ENCODE data around the gene APBB2.

APBB2 gene

DNA sequence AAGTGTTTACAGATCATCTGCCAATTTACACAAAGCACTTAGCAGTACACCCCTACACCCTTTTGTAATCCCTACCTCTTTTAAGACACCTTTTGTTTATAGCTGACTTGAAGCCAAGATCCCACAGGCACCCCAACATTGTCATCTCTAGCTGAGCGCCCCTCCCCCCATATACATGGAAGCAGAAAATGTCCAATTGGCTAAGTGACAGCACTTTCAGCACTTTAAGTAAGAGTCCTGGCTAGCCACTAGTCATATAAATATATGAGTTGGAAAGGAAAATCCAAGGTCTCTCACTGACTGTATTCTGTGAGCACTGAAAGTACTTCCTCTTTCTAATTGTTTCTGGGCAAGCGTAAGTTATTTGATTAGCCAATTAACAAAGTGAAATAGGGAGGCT, 356.4 kb downstream of the APBB2 start:
- in situ Hi-C loops (cut with MboI; ENCODE audit: low sequenced_read_pairs, unreplicated experiment): no loop called here
- TF ChIP-seq CTCF (IDR thresholded peaks at IDR 0.05; ENCODE audit: borderline replicate concordance, control extremely low read depth, extremely low read depth, insufficient read depth, missing control alignments): no peak
- DNase-seq (ENCODE audit: low spot score): no peak

DNA sequence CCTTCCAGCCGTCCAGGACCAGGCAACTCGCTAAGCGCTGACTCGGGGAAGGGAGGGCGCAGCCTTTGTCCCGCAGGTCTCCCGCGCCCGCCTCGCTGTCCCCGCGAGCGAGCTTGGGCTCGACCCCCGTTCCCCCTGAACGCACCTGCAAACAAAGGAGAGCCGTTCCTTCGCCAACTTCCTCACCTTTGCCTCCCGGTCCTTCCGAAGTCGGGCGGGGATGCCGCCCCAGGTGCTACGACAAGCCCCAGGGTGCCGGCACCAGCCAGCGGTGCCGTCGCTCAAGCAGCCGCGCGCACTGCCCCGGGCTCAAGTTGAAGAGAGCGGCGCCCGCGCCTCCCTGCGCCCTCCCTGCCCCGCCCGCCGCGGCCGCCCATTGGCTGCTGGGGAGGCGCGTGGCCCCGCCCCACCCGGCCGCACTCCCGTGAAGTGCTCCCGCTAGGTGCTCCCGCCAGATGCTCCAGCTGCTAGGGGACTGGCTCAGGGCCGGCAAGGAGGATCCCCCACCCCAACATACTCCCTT, 357.4 kb downstream of the APBB2 start:
- peak; percentile 85 for DNase-seq (ENCODE audit: low spot score)
- TF ChIP-seq CTCF (IDR thresholded peaks at IDR 0.05; ENCODE audit: borderline replicate concordance, control extremely low read depth, extremely low read depth, insufficient read depth, missing control alignments): no peak
- in situ Hi-C loops (cut with MboI; ENCODE audit: low sequenced_read_pairs, unreplicated experiment): no loop called here

DNA sequence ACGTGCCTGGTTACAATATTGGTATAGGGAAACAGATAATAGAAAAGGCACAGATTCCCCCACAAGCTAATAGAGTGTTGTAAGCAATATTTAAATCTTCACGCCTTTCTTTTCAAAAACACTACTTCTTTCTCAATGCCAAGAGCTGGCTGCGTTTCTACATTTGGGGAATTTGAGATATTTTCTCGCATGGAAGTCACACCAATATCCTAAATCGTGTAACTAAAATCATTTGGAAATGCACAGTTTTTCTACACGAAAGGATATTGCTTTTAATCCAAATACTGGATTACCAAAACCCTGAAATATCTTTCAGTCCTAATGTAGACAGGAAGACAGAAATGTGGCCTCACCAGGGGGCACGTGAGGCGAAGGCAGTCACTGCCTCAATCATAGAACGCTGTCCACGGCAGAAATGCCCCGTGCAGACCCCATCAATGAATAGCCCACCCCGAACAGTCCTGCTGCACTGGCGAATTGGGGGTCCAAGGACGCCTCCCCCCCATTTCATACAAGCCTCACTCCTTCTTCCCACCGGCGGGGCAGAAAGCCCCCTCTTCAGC, 358.0 kb downstream of the APBB2 start:
- DNase-seq (ENCODE audit: low spot score): no peak
- in situ Hi-C loops (cut with MboI; ENCODE audit: low sequenced_read_pairs, unreplicated experiment): no loop called here
- TF ChIP-seq CTCF (IDR thresholded peaks at IDR 0.05; ENCODE audit: borderline replicate concordance, control extremely low read depth, extremely low read depth, insufficient read depth, missing control alignments): no peak

DNA sequence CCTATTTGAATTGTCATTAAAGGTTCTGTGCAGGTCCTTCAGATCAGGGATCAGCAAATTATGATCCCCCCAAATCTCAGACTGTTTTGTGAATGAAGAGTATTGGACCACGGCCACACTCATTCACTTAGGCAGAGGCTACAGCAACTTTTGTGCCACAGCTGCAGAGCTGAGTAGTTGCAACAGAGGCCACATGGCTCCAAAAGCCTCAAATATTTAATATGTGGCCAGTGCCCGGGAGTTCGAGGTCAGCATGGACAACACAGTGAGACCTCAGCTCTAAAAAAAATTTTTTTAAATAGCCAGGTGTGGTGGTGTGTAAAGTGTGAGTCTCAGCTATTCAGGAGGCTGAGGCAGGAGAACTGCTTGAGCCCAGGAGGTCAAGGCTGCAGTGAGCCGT, 363.8 kb downstream of the APBB2 start:
- in situ Hi-C loops (cut with MboI; ENCODE audit: low sequenced_read_pairs, unreplicated experiment): no loop called here
- no peak for DNase-seq (ENCODE audit: low spot score)
- no peak for TF ChIP-seq CTCF (IDR thresholded peaks at IDR 0.05; ENCODE audit: borderline replicate concordance, control extremely low read depth, extremely low read depth, insufficient read depth, missing control alignments)

DNA sequence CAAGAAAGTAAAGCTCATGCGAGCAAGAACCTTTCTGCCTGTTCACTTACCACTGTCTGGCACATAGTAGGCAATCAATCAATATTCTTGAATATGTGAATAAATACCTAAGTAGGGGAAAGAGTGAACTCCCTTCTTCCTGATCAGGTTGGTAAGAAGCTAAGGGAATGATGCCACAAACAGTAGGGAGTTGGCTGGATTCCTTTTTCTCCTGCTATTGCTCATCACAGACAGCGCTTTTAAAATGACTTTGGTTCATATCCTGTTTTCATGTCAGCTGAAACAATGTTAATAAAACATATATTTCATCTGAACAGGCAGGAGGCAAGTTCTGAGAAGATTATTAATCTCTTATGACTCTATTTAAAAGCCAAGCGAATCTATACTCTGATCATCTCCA, 365.4 kb downstream of the APBB2 start:
- TF ChIP-seq CTCF (IDR thresholded peaks at IDR 0.05; ENCODE audit: borderline replicate concordance, control extremely low read depth, extremely low read depth, insufficient read depth, missing control alignments): no peak
- in situ Hi-C loops (cut with MboI; ENCODE audit: low sequenced_read_pairs, unreplicated experiment): loop anchor here (10.0 kb wide), 1 partner anchor 114 kb away; no protein-coding TSS in a partner anchor
- no peak for DNase-seq (ENCODE audit: low spot score)

- in situ Hi-C loops (cut with MboI; ENCODE audit: low sequenced_read_pairs, unreplicated experiment): loop anchor here (10.0 kb wide), 1 partner anchor 113 kb away; no protein-coding TSS in a partner anchor
- no peak for TF ChIP-seq CTCF (IDR thresholded peaks at IDR 0.05; ENCODE audit: borderline replicate concordance, control extremely low read depth, extremely low read depth, insufficient read depth, missing control alignments)
- no peak for DNase-seq (ENCODE audit: low spot score)
These were observed 366.1 kb downstream of the APBB2 start for GRCh38 chr4:40848251-40848650.

All from GM13976 (cell line).